SK-N-SH (cell line): Measurements from ENCODE around the gene MEIS2. TPM values are rescaled to one million over a fixed set of nuclear protein-coding genes. Genes with fewer than 3 reads are reported as not detected.

Experiments
- CTCF ChIA-PET: fragments of 300-600, 350-600 bp; formaldehyde crosslinking; extraction: SDS; loops from one replicate; lab custom pipeline; 2021; lab: Yijun Ruan, JAX
- POLR2A ChIA-PET: fragments of 350-600 bp; sonication (Branson Sonifier 250); formaldehyde crosslinking; extraction: SDS; loops from one replicate; lab custom pipeline; 2020; ENCODE audit warnings: antibody characterized with exemption, inconsistent platforms; lab: Yijun Ruan, JAX
- DNase-seq: peaks from one replicate; pipeline ENCODE4 v3.0.0; 2012
- H2AFZ ChIP-seq: fragments of 200-600 bp; sonication (generic); 2 replicates; pipeline ENCODE4 v1.8.1; 2016; ENCODE audit warnings: antibody characterized with exemption, mild to moderate bottlenecking, low read depth
- H3F3A ChIP-seq: fragments of 200-600 bp; sonication (generic); replicated peaks from 2 replicates; pipeline ENCODE3; 2016; ENCODE audit warnings: antibody characterized with exemption, mild to moderate bottlenecking; ENCODE audit not compliant: insufficient read depth
- H3K27ac ChIP-seq, 2 experiments: fragments of 200-500 bp in 1 of 2; fragments of 200-600 bp in 1 of 2; sonication (Bioruptor generic) in 1 of 2; sonication (generic), shearing (Covaris generic) in 1 of 2; 2 replicates each; pipeline versions ENCODE4 v1.5.1 to v1.6.1; 2014 to 2016; ENCODE audit warnings: low read depth in 2 of 2, inconsistent platforms in 1 of 2, low read length in 1 of 2, mild to moderate bottlenecking in 1 of 2, mixed read lengths in 1 of 2
- H3K27me3 ChIP-seq: fragments of 200-600 bp; sonication (generic), shearing (Covaris generic); 2 replicates; pipeline ENCODE4 v1.6.1; 2016; ENCODE audit warnings: mixed run types; ENCODE audit not compliant: insufficient read depth
- H3K36me3 ChIP-seq, 2 experiments: fragments of 200-500 bp in 1 of 2; fragments of 200-600 bp in 1 of 2; sonication (Bioruptor generic) in 1 of 2; sonication (generic) in 1 of 2; replicated peaks in 1 of 2; 2 replicates each; pipeline versions ENCODE3 to v1.5.1; 2014 to 2016; ENCODE audit warnings: low read length in 1 of 2, mild to moderate bottlenecking in 1 of 2; ENCODE audit not compliant: insufficient read depth in 2 of 2, control insufficient read depth in 1 of 2
- H3K4me1 ChIP-seq, 2 experiments: fragments of 200-500 bp in 1 of 2; fragments of 200-600 bp in 1 of 2; sonication (Bioruptor generic) in 1 of 2; sonication (generic), shearing (Covaris generic) in 1 of 2; 2 replicates each; pipeline versions ENCODE4 v1.5.1 to v1.6.1; 2014 to 2016; ENCODE audit warnings: low read depth in 1 of 2, low read length in 1 of 2, mixed run types in 1 of 2; ENCODE audit not compliant: insufficient read depth in 2 of 2, control insufficient read depth in 1 of 2
- H3K4me2 ChIP-seq: fragments of 200-600 bp; sonication (generic), shearing (Covaris generic); 2 replicates; pipeline ENCODE4 v1.6.1; 2017; ENCODE audit warnings: mixed run types
- H3K4me3 ChIP-seq, 2 experiments: fragments of 200-500 bp in 1 of 2; fragments of 200-600 bp in 1 of 2; sonication (Bioruptor generic) in 1 of 2; sonication (generic), shearing (Covaris generic) in 1 of 2; 2 replicates each; pipeline versions ENCODE4 v1.5.1 to v1.8.1; 2014 to 2016; ENCODE audit warnings: low read depth in 2 of 2, inconsistent platforms in 1 of 2, low read length in 1 of 2, mild to moderate bottlenecking in 1 of 2, mixed read lengths in 1 of 2, moderate library complexity in 1 of 2
- H3K79me2 ChIP-seq: fragments of 200-600 bp; sonication (generic); 2 replicates; pipeline ENCODE4 v1.8.1; 2017; ENCODE audit warnings: mild to moderate bottlenecking; ENCODE audit not compliant: insufficient read depth
- H3K9ac ChIP-seq: fragments of 200-600 bp; sonication (generic); 2 replicates; pipeline ENCODE4 v1.6.1; 2017; ENCODE audit warnings: mixed run types
- H3K9me2 ChIP-seq: fragments of 200-600 bp; sonication (generic); 2 replicates; pipeline ENCODE4 v1.6.1; 2017; ENCODE audit warnings: mixed run types
- H3K9me3 ChIP-seq: fragments of 200-600 bp; sonication (generic); 2 replicates; pipeline ENCODE4 v1.6.1; 2017; ENCODE audit warnings: mixed run types, mild to moderate bottlenecking, moderate library complexity
- H4K20me1 ChIP-seq: fragments of 200-600 bp; sonication (generic); 2 replicates; pipeline ENCODE4 v1.6.1; 2017; ENCODE audit warnings: mild to moderate bottlenecking, mixed run types; ENCODE audit not compliant: insufficient read depth
- EP300 ChIP-seq, 2 experiments: IDR thresholded peaks; 2 replicates each; pipeline versions ENCODE4 v1.4.0 to v1.6.1; 2012; ENCODE audit warnings: borderline replicate concordance in 1 of 2, low read depth in 1 of 2, low read length in 1 of 2
- FOXJ3 ChIP-seq: sonication (generic); formaldehyde crosslinking; IDR thresholded peaks from 2 replicates; pipeline ENCODE4 v1.5.1; 2020; ENCODE audit warnings: mild to moderate bottlenecking, missing genetic modification reagents
- FOXM1 ChIP-seq: IDR thresholded peaks from 2 replicates; pipeline ENCODE4 v1.4.0; 2012; ENCODE audit warnings: low read depth, mild to moderate bottlenecking
- IRF3 ChIP-seq: fragments of 150-350 bp; IDR thresholded peaks from 2 replicates; pipeline ENCODE4 v1.6.1; 2016; ENCODE audit warnings: mild to moderate bottlenecking, low read depth, low read length
- JUND ChIP-seq: IDR thresholded peaks from 2 replicates; pipeline ENCODE4 v1.4.0; 2012
- NRF1 ChIP-seq: IDR thresholded peaks from 2 replicates; pipeline ENCODE4 v1.6.1; 2012; ENCODE audit warnings: low read depth, mild to moderate bottlenecking, low read length
- POLR2AphosphoS5 ChIP-seq: IDR thresholded peaks from 2 replicates; pipeline ENCODE4 v1.6.1; 2012; ENCODE audit warnings: low read depth, low read length
- SIN3A ChIP-seq: IDR thresholded peaks from 2 replicates; pipeline ENCODE4 v1.6.1; 2012; ENCODE audit warnings: low read depth, mild to moderate bottlenecking, low read length, moderate library complexity, borderline replicate concordance
- TCF12 ChIP-seq: IDR thresholded peaks from 2 replicates; pipeline ENCODE4 v1.4.0; 2012
- TEAD4 ChIP-seq: IDR thresholded peaks from 2 replicates; pipeline ENCODE4 v1.4.0; 2012; ENCODE audit warnings: mild to moderate bottlenecking, borderline replicate concordance; ENCODE audit not compliant: insufficient read depth
- WGBS: methylation state at CpG from one replicate; pipeline ENCODE4 v1.1.6; 2017; ENCODE audit warnings: low lambda C conversion rate; 5-methylcytosine and 5-hydroxymethylcytosine counted together
- polyA plus RNA-seq, 3 experiments: library from polyadenylated mRNA; depleted of rRNA; stranded (reverse); fragments of >200 nt; gene quantifications; 2 replicates each; pipeline ENCODE4 v1.2.3, GENCODE V29; 2012

The MEIS2 gene
- polyA plus RNA-seq, 1 of the 3 experiments (the other 2 are of a cell fraction): 146 TPM

GRCh38 chr15:37053166-37053565 lies 47.2 kb downstream of the MEIS2 start:
- peak overlapping the region in 1 of 2 experiments; percentile 50; a peak in 2 of 4 replicates for H3K27ac ChIP-seq
- no peaks in the 10 kb centered on the region for H3K9me2 ChIP-seq
- TF ChIP-seq POLR2AphosphoS5 (peak; percentile 11; the same call in 1 of the 2 replicates), FOXM1 (no peak)
- ChIA-PET POLR2A (no interaction called here), CTCF (interaction anchor here (0.9 kb wide), 1 partner anchor 15 kb away, joined by 3 read pairs; no protein-coding TSS in a partner anchor)
- peaks cover 100% of the 10 kb centered on the region for H3K79me2 ChIP-seq
- H3K36me3 ChIP-seq: peaks cover 90% of the 10 kb centered on the region in 2 experiments
- H3K4me2 ChIP-seq: no peak overlapping the region
- WGBS: 89% methylated on average over 6 of the region's 6 CpGs
- H3K9ac ChIP-seq: no peak overlapping the region
- H3F3A ChIP-seq: peaks cover 27% of the 10 kb centered on the region
- peaks cover 2 to 8% of the 10 kb centered on the region in 2 experiments; a peak in 2 of 4 replicates for H3K4me1 ChIP-seq
- peaks cover 57% of the 10 kb centered on the region for H4K20me1 ChIP-seq
- no peaks in the 10 kb centered on the region for H3K27me3 ChIP-seq
- no peak overlapping the region for H2AFZ ChIP-seq
- no peaks in the 10 kb centered on the region; the same call in 1 of the 2 replicates for H3K9me3 ChIP-seq
- DNase-seq: no peak
- H3K4me3 ChIP-seq: no peak overlapping the region

GRCh38 chr15:37050345-37050744 lies 50.0 kb downstream of the MEIS2 start:
- Histone ChIP-seq H3K9me3 (no peaks in the 10 kb centered on the region; the same call in 1 of the 2 replicates), H4K20me1 (peaks cover 55% of the 10 kb centered on the region), H3K27me3 (no peaks in the 10 kb centered on the region), H3F3A (peaks cover 30% of the 10 kb centered on the region), H3K79me2 (peaks cover 98% of the 10 kb centered on the region), H3K9me2 (no peaks in the 10 kb centered on the region), H3K4me1 (peaks cover 5 to 13% of the 10 kb centered on the region in 2 experiments; a peak in 3 of 4 replicates), H3K27ac (0 out of 4 replicates have a peak overlapping the region, but pooled peaks of 1 of the 2 experiments have one; percentile 30), H2AFZ (no peak overlapping the region), H3K9ac (no peak overlapping the region), H3K36me3 (peaks cover 82 to 90% of the 10 kb centered on the region in 2 experiments), H3K4me3 (no peak overlapping the region), H3K4me2 (no peak overlapping the region)
- DNase-seq: no peak
- no peak for TF ChIP-seq TCF12
- no peak for TF ChIP-seq IRF3
- TF ChIP-seq TEAD4: no peak
- TF ChIP-seq EP300 (IDR thresholded peaks at IDR 0.05; ENCODE audit: borderline replicate concordance in 1 of 2, low read depth in 1 of 2, low read length in 1 of 2): no peak
- no peak for TF ChIP-seq JUND
- TF ChIP-seq FOXJ3: no peak
- TF ChIP-seq SIN3A: no peak
- no peak for TF ChIP-seq POLR2AphosphoS5
- TF ChIP-seq NRF1: no peak
- 92% methylated on average over 3 of the region's 3 CpGs for WGBS
- ChIA-PET CTCF (no interaction called here), POLR2A (no interaction called here)
